K562 (cell line): ENCODE data around the gene AGO3. TPM values are rescaled to one million over a fixed set of nuclear protein-coding genes. Genes with fewer than 3 reads are reported as not detected.

Experiments
- ATAC-seq: fragments of 200-7000 bp; cut with Tn5 transposase; 3 replicates; pipeline ENCODE4 v1.9.1; 2020; ENCODE audit warnings: moderate library complexity
- BruUV-seq: library from RNA; stranded (reverse); fragments of 400-500 nt; replicated peaks from 2 replicates; lab custom pipeline; 2021; lab: Mats Ljungman, UMichigan
- CTCF ChIA-PET: fragments of 300-600 bp; formaldehyde crosslinking; extraction: SDS; loops from one replicate; lab custom pipeline; 2021; ENCODE audit warnings: low intra/inter-chr PET ratio; lab: Yijun Ruan, JAX
- POLR2A ChIA-PET: fragments of 300-600, 350-650 bp; sonication (Branson Sonifier 250); formaldehyde crosslinking; extraction: SDS; loops from one replicate; lab custom pipeline; 2021; ENCODE audit warnings: antibody characterized with exemption, inconsistent platforms; lab: Yijun Ruan, JAX
- DNase-seq, 4 experiments: peaks; one replicate each; pipeline versions ENCODE4 v3.0.0 to v3.0.0-alpha.2; 2011 to 2018; ENCODE audit warnings: low spot score in 3 of 4, mixed read lengths in 3 of 4; ENCODE audit errors: extremely low read depth in 1 of 4
- FAIRE-seq: peaks from 2 replicates; lab custom pipeline; 2011; peaks lifted over from hg19 to GRCh38; lab: Jason Lieb, UNC
- H2AFZ ChIP-seq: 2 replicates; pipeline ENCODE4 v1.6.0; 2011; ENCODE audit warnings: low read depth, low read length, control low read depth, inconsistent platforms
- H3K27ac ChIP-seq: fragments of 200-600 bp; 3 replicates; pipeline ENCODE4 v1.8.0; 2011; ENCODE audit warnings: low read depth, mild to moderate bottlenecking, control low read depth, inconsistent platforms, low read length, moderate library complexity, mixed read lengths; ENCODE audit errors: extremely low read depth
- H3K27me3 ChIP-seq, 2 experiments: fragments of 300-600 bp in 1 of 2; 2 replicates in 1 of 2; 3 replicates in 1 of 2; pipeline versions ENCODE4 v1.6.0 to v1.8.0; 2011; ENCODE audit warnings: inconsistent platforms in 2 of 2, low read length in 2 of 2, mild to moderate bottlenecking in 1 of 2, mixed read lengths in 1 of 2, moderate library complexity in 1 of 2; ENCODE audit not compliant: control insufficient read depth in 2 of 2, insufficient read depth in 2 of 2
- H3K36me3 ChIP-seq: fragments of 300-600 bp; 3 replicates; pipeline ENCODE4 v1.8.0; 2011; ENCODE audit warnings: mild to moderate bottlenecking, low read length, inconsistent platforms; ENCODE audit not compliant: control insufficient read depth, insufficient read depth
- H3K4me1 ChIP-seq, 2 experiments: fragments of 200-600 bp in 1 of 2; replicated peaks in 1 of 2; 2 replicates in 1 of 2; 3 replicates in 1 of 2; pipeline versions ENCODE4 v1.5.1 to v1.8.0; 2011; ENCODE audit warnings: inconsistent platforms in 2 of 2, low read length in 2 of 2, mild to moderate bottlenecking in 1 of 2, mixed read lengths in 1 of 2, moderate library complexity in 1 of 2; ENCODE audit not compliant: control insufficient read depth in 2 of 2, insufficient read depth in 2 of 2
- H3K4me2 ChIP-seq: 2 replicates; pipeline ENCODE4 v1.6.1; 2011; ENCODE audit warnings: low read length, control low read depth, inconsistent platforms, mixed read lengths; ENCODE audit not compliant: insufficient read depth
- H3K4me3 ChIP-seq: fragments of 200-600 bp; sonication (generic), shearing (Covaris generic); 2 replicates; pipeline ENCODE4 v1.5.1; 2016; ENCODE audit warnings: control low read depth, inconsistent platforms
- H3K79me2 ChIP-seq: fragments of 200-600 bp; 3 replicates; pipeline ENCODE4 v1.8.0; 2011; ENCODE audit warnings: low read length, inconsistent platforms; ENCODE audit not compliant: control insufficient read depth, insufficient read depth
- H3K9ac ChIP-seq, 2 experiments: 2 replicates each; pipeline versions ENCODE4 v1.6.0 to v1.6.1; 2011; ENCODE audit warnings: low read depth in 2 of 2, low read length in 2 of 2, control low read depth in 1 of 2, inconsistent platforms in 1 of 2, mild to moderate bottlenecking in 1 of 2, mixed read lengths in 1 of 2; ENCODE audit not compliant: insufficient read depth in 1 of 2
- H3K9me1 ChIP-seq: one replicate; pipeline ENCODE4 v1.6.0; 2011; ENCODE audit warnings: inconsistent platforms, mild to moderate bottlenecking, low read length, moderate library complexity; ENCODE audit not compliant: control insufficient read depth, insufficient read depth
- H3K9me3 ChIP-seq: replicated peaks from 2 replicates; pipeline ENCODE4 v1.5.1; 2011; ENCODE audit warnings: low read depth, low read length, inconsistent platforms; ENCODE audit not compliant: control insufficient read depth, insufficient read depth
- H4K20me1 ChIP-seq: replicated peaks from 2 replicates; pipeline ENCODE4 v1.6.1; 2011; ENCODE audit warnings: low read length, inconsistent platforms, mixed read lengths; ENCODE audit not compliant: control insufficient read depth, insufficient read depth
- BCOR ChIP-seq: fragments of 450-650 bp; IDR thresholded peaks from 2 replicates; pipeline ENCODE4 v1.6.1; 2016
- C11orf30 ChIP-seq: fragments of 450-650 bp; IDR thresholded peaks from 2 replicates; pipeline ENCODE4 v1.6.1; 2016; ENCODE audit warnings: low read depth, mild to moderate bottlenecking
- ETS2 ChIP-seq: IDR thresholded peaks from 2 replicates; pipeline ENCODE4 v1.6.1; 2016; ENCODE audit warnings: borderline replicate concordance, missing genetic modification characterization, mild to moderate bottlenecking, moderate library complexity, missing compliant biosample characterization; ENCODE audit not compliant: poor library complexity, severe bottlenecking
- MAFG ChIP-seq: fragments of 450-650 bp; conservative IDR thresholded peaks from 2 replicates; pipeline ENCODE4 v1.6.1; 2016; ENCODE audit warnings: missing genetic modification characterization, missing compliant biosample characterization
- MAX ChIP-seq: sonication (generic); formaldehyde crosslinking; IDR thresholded peaks from 2 replicates; pipeline ENCODE4 v1.9.0; 2022; ENCODE audit warnings: mild to moderate bottlenecking, missing genetic modification reagents
- SAFB ChIP-seq: fragments of 200-400 bp; formaldehyde crosslinking; IDR thresholded peaks from 2 replicates; pipeline ENCODE4 v1.6.1; 2017; ENCODE audit warnings: low read depth, low read length, borderline replicate concordance
- ZFP36 ChIP-seq: fragments of 150-350 bp; IDR thresholded peaks from 2 replicates; pipeline ENCODE4 v1.6.1; 2018; ENCODE audit warnings: low read length, low read depth; ENCODE audit not compliant: partially characterized antibody
- ZNF316 ChIP-seq: fragments of 450-650 bp; IDR thresholded peaks from 2 replicates; pipeline ENCODE4 v1.6.1; 2016
- ZNF707 ChIP-seq: fragments of 250-450 bp; sonication (Bioruptor Pico); conservative IDR thresholded peaks from 2 replicates; pipeline ENCODE4 v1.8.0; 2022; ENCODE audit warnings: inconsistent platforms, mild to moderate bottlenecking, moderate library complexity
- WGBS: fragments of 100-300 bp; shearing (Covaris generic); methylation state at CpG from one replicate; pipeline ENCODE4 v1.1.6; 2016; ENCODE audit warnings: low coverage, mixed read lengths; ENCODE audit not compliant: insufficient coverage; ENCODE audit errors: missing lambda C conversion rate; 5-methylcytosine and 5-hydroxymethylcytosine counted together
- in situ Hi-C: fragments of 300-500 bp; cut with MboI; formaldehyde crosslinking; loops from 4 replicates; pipeline ENCODE4 v1.15.0; 2018; ENCODE audit warnings: inconsistent platforms, mixed read lengths
- intact Hi-C: fragments of 100-400 bp; cut with micrococcal nuclease; formaldehyde crosslinking; loops from 2 replicates; pipeline ENCODE4 v1.14.2; 2022
- polyA plus RNA-seq, 8 experiments: library from polyadenylated mRNA; depleted of rRNA in 4 of 8; stranded (reverse) in 5 of 8; unstranded in 3 of 8; fragments of >200 nt; fragmentation: Nextera tagmentation in 2 of 8; fragmentation: Illumina TruSeq in 1 of 8; extraction: Ambion mirVana in 2 of 8; extraction: Trizol in 1 of 8; gene quantifications; 2 replicates each; pipeline versions ENCODE4 v1.2.1 to v1.2.3, GENCODE V29; 2011 to 2014; ENCODE audit warnings: inconsistent platforms in 1 of 8, missing spikeins in 1 of 8
- total RNA-seq, 7 experiments: library from RNA; depleted of rRNA in 6 of 7; stranded (reverse); fragments of >200 nt in 6 of 7; fragmentation: Illumina TruSeq in 2 of 7; extraction: Trizol in 2 of 7; gene quantifications; 2 replicates each; pipeline versions ENCODE4 v1.2.1 to v1.2.3, GENCODE V29; 2011 to 2021; ENCODE audit warnings: low replicate concordance in 1 of 7

The AGO3 gene
- total and polyA plus RNA-seq, 9 of the 15 experiments (the other 6 are each of a cell fraction or from before 2014, with no cell fraction given) = 4.5 to 41.5 (median 22.7) TPM

GRCh38 chr1:36108314-36108713 is 177.4 kb downstream of the AGO3 start:
- DNase-seq (no peak), ATAC-seq (no peak), FAIRE-seq (no peak)
- intact Hi-C loops (no loop called here), in situ Hi-C loops (no loop called here)
- Histone ChIP-seq H3K4me3 (no peak overlapping the region), H2AFZ (no peak overlapping the region), H3K9ac (peak overlapping the region in 1 of 2 experiments; percentile 27; a peak in 1 of 4 replicates), H3K79me2 (no peaks in the 10 kb centered on the region), H3K9me3 (no peaks in the 10 kb centered on the region), H3K36me3 (no peaks in the 10 kb centered on the region), H3K27me3 (no peaks in the 10 kb centered on the region), H3K27ac (no peak overlapping the region), H3K4me1 (peaks cover 0 to 18% of the 10 kb centered on the region in 2 experiments; a peak in 2 of 5 replicates), H3K9me1 (no peaks in the 10 kb centered on the region), H4K20me1 (no peaks in the 10 kb centered on the region), H3K4me2 (no peak overlapping the region)
- POLR2A ChIA-PET = interaction anchor here (1.3 kb wide), 1 partner anchor 11 kb away, joined by 4 read pairs; no protein-coding TSS in a partner anchor
- 47% methylated on average over 14 of the region's 14 CpGs for WGBS
- BruUV-seq = no TSS peak
- CTCF ChIA-PET = no interaction called here
- peak; percentile 62; the same call in 1 of the 2 replicates for TF ChIP-seq BCOR
- no peak for TF ChIP-seq ETS2 (tag)
- peak; percentile 25; the same call in 1 of the 2 replicates for TF ChIP-seq MAFG (tag)
- TF ChIP-seq C11orf30 = peak; percentile 49; the same call in 1 of the 2 replicates
- peak; percentile 65 for TF ChIP-seq ZNF316
- TF ChIP-seq SAFB = no peak
- TF ChIP-seq MAX (CRISPR knock-in tag) = 0 out of 2 replicates have a peak, but pooled peaks have one; percentile 6
- no peak for TF ChIP-seq ZNF707 (CRISPR knock-in tag)
- TF ChIP-seq ZFP36 = peak; percentile 56
